ENCODE results near the gene LMTK2. TPM values are rescaled to one million over a fixed set of nuclear protein-coding genes. Genes with fewer than 3 reads are reported as not detected.
A peak's percentile ranks its signal among the peaks of the same experiment; 100 is the strongest.

Gene LMTK2
- 10 to 100 TPM; 11.2 to 13.0 TPM for total RNA-seq

- no peaks in the 10 kb centered on the region for H3K36me3 Mint-ChIP-seq
- peaks cover 32% of the 10 kb centered on the region for H3K4me1 Mint-ChIP-seq
These were observed at the start of gene LMTK2 for GRCh38 chr7:98106647-98107312. LMTK2 (plus strand) TSS chr7:98106862; CDS start chr7:98107178, 316 bp downstream.

GRCh38 chr7:98057157-98057556 lies 49.5 kb upstream of the LMTK2 start:
- H3K4me1 Mint-ChIP-seq = no peaks in the 10 kb centered on the region
- H3K27me3 Mint-ChIP-seq = peaks cover 13% of the 10 kb centered on the region
- H3K36me3 Mint-ChIP-seq = no peaks in the 10 kb centered on the region
- no peak for DNase-seq
- H3K9me3 Mint-ChIP-seq = no peaks in the 10 kb centered on the region
- no peak overlapping the region for H3K27ac Mint-ChIP-seq
- no peak overlapping the region for H3K4me3 Mint-ChIP-seq

More at GRCh38 chr7:98106647-98107312, at the start of gene LMTK2:
- peak within 1 kb of the TSS; percentile 91 for H3K27ac Mint-ChIP-seq
- H3K4me3 Mint-ChIP-seq = peak within 1 kb of the TSS; percentile 98
- peaks cover 4% of the 10 kb centered on the region for H3K9me3 Mint-ChIP-seq
- peak; percentile 95 for DNase-seq
- H3K27me3 Mint-ChIP-seq = peaks cover 11% of the 10 kb centered on the region

- no peaks in the 10 kb centered on the region for H3K4me1 Mint-ChIP-seq
- DNase-seq = no peak
- peaks cover 13% of the 10 kb centered on the region for H3K27me3 Mint-ChIP-seq
- H3K36me3 Mint-ChIP-seq = no peaks in the 10 kb centered on the region
- H3K9me3 Mint-ChIP-seq = no peaks in the 10 kb centered on the region
- H3K27ac Mint-ChIP-seq = no peak overlapping the region
- H3K4me3 Mint-ChIP-seq = no peak overlapping the region
These were observed 48.5 kb upstream of the LMTK2 start for GRCh38 chr7:98058186-98058585.

- no peak overlapping the region for H3K27ac Mint-ChIP-seq
These were observed 42.4 kb upstream of the LMTK2 start for GRCh38 chr7:98064233-98064632.

GRCh38 chr7:98066208-98066607 lies 40.5 kb upstream of the LMTK2 start:
- no peak overlapping the region for H3K27ac Mint-ChIP-seq
- DNase-seq = no peak
- no peaks in the 10 kb centered on the region for H3K36me3 Mint-ChIP-seq
- no peaks in the 10 kb centered on the region for H3K4me1 Mint-ChIP-seq
- no peak overlapping the region for H3K4me3 Mint-ChIP-seq
- peaks cover 16% of the 10 kb centered on the region for H3K27me3 Mint-ChIP-seq
- H3K9me3 Mint-ChIP-seq = no peaks in the 10 kb centered on the region

More at GRCh38 chr7:98064233-98064632, 42.4 kb upstream of the LMTK2 start:
- Mint-ChIP-seq H3K27me3 (peaks cover 18% of the 10 kb centered on the region), H3K4me1 (no peaks in the 10 kb centered on the region), H3K9me3 (no peaks in the 10 kb centered on the region), H3K4me3 (no peak overlapping the region), H3K36me3 (no peaks in the 10 kb centered on the region)
- no peak for DNase-seq

GRCh38 chr7:98066934-98067507 lies 39.6 kb upstream of the LMTK2 start:
- Mint-ChIP-seq H3K27me3 (peaks cover 16% of the 10 kb centered on the region), H3K9me3 (no peaks in the 10 kb centered on the region), H3K27ac (no peak overlapping the region), H3K4me1 (no peaks in the 10 kb centered on the region), H3K36me3 (no peaks in the 10 kb centered on the region), H3K4me3 (no peak overlapping the region)
- no peak for DNase-seq

- H3K36me3 Mint-ChIP-seq = no peaks in the 10 kb centered on the region
- H3K27me3 Mint-ChIP-seq = peaks cover 15% of the 10 kb centered on the region
- H3K4me3 Mint-ChIP-seq = no peak overlapping the region
- no peak overlapping the region for H3K27ac Mint-ChIP-seq
- H3K9me3 Mint-ChIP-seq = no peaks in the 10 kb centered on the region
- no peaks in the 10 kb centered on the region for H3K4me1 Mint-ChIP-seq
- no peak for DNase-seq
These were observed 33.6 kb upstream of the LMTK2 start for GRCh38 chr7:98073047-98073446.

GRCh38 chr7:98075801-98076200 lies 30.9 kb upstream of the LMTK2 start:
- Mint-ChIP-seq H3K27me3 (peaks cover 12% of the 10 kb centered on the region), H3K27ac (no peak overlapping the region), H3K9me3 (no peaks in the 10 kb centered on the region), H3K4me1 (no peaks in the 10 kb centered on the region), H3K4me3 (no peak overlapping the region), H3K36me3 (no peaks in the 10 kb centered on the region)
- DNase-seq = no peak

- no peak overlapping the region for H3K4me3 Mint-ChIP-seq
- H3K27ac Mint-ChIP-seq = no peak overlapping the region
- no peaks in the 10 kb centered on the region for H3K36me3 Mint-ChIP-seq
- no peaks in the 10 kb centered on the region for H3K4me1 Mint-ChIP-seq
- no peak for DNase-seq
- peaks cover 15% of the 10 kb centered on the region for H3K27me3 Mint-ChIP-seq
- H3K9me3 Mint-ChIP-seq = no peaks in the 10 kb centered on the region
These were observed 28.9 kb upstream of the LMTK2 start for GRCh38 chr7:98077762-98078161.

- Mint-ChIP-seq H3K9me3 (no peaks in the 10 kb centered on the region), H3K27ac (no peak overlapping the region), H3K36me3 (no peaks in the 10 kb centered on the region), H3K27me3 (peaks cover 15% of the 10 kb centered on the region), H3K4me3 (no peak overlapping the region), H3K4me1 (no peaks in the 10 kb centered on the region)
- DNase-seq = no peak
These were observed 28.3 kb upstream of the LMTK2 start for GRCh38 chr7:98078197-98078870.

GRCh38 chr7:98079891-98080648 lies 26.6 kb upstream of the LMTK2 start:
- no peak for DNase-seq
- no peaks in the 10 kb centered on the region for H3K36me3 Mint-ChIP-seq
- no peaks in the 10 kb centered on the region for H3K9me3 Mint-ChIP-seq
- no peaks in the 10 kb centered on the region for H3K4me1 Mint-ChIP-seq
- H3K27me3 Mint-ChIP-seq = peaks cover 15% of the 10 kb centered on the region
- no peak overlapping the region for H3K4me3 Mint-ChIP-seq
- H3K27ac Mint-ChIP-seq = no peak overlapping the region

GRCh38 chr7:98081319-98081718 lies 25.3 kb upstream of the LMTK2 start:
- H3K27ac Mint-ChIP-seq = no peak overlapping the region
- H3K36me3 Mint-ChIP-seq = no peaks in the 10 kb centered on the region
- H3K4me1 Mint-ChIP-seq = no peaks in the 10 kb centered on the region
- no peaks in the 10 kb centered on the region for H3K9me3 Mint-ChIP-seq
- DNase-seq = no peak
- peaks cover 15% of the 10 kb centered on the region for H3K27me3 Mint-ChIP-seq
- no peak overlapping the region for H3K4me3 Mint-ChIP-seq

GRCh38 chr7:98084631-98085030 lies 22.0 kb upstream of the LMTK2 start:
- H3K36me3 Mint-ChIP-seq = no peaks in the 10 kb centered on the region
- DNase-seq = no peak
- peaks cover 4% of the 10 kb centered on the region for H3K27me3 Mint-ChIP-seq
- no peak overlapping the region for H3K4me3 Mint-ChIP-seq
- no peaks in the 10 kb centered on the region for H3K9me3 Mint-ChIP-seq
- H3K4me1 Mint-ChIP-seq = no peaks in the 10 kb centered on the region
- no peak overlapping the region for H3K27ac Mint-ChIP-seq

- Mint-ChIP-seq H3K27me3 (peaks cover 4% of the 10 kb centered on the region), H3K9me3 (no peaks in the 10 kb centered on the region), H3K4me1 (no peaks in the 10 kb centered on the region), H3K27ac (no peak overlapping the region), H3K36me3 (no peaks in the 10 kb centered on the region), H3K4me3 (no peak overlapping the region)
- DNase-seq = no peak
These were observed 21.0 kb upstream of the LMTK2 start for GRCh38 chr7:98085674-98086073.

- Mint-ChIP-seq H3K4me1 (no peaks in the 10 kb centered on the region), H3K4me3 (no peak overlapping the region), H3K9me3 (no peaks in the 10 kb centered on the region), H3K27me3 (peaks cover 1% of the 10 kb centered on the region), H3K36me3 (no peaks in the 10 kb centered on the region), H3K27ac (no peak overlapping the region)
- DNase-seq = no peak
These were observed 20.4 kb upstream of the LMTK2 start for GRCh38 chr7:98086281-98086718.

Measured in activated naive CD8-positive, alpha-beta T cell treated with anti-CD3 and anti-CD28 coated beads for 36 hours (primary cell).